Measurements from ENCODE around the gene SZT2. TPM values are rescaled to one million over a fixed set of nuclear protein-coding genes. Genes with fewer than 3 reads are reported as not detected.
"Not testable (repeated sequence)": the region's sequence is repeated elsewhere in the genome, so short reads cannot be mapped to it uniquely, and the experiment has no call there.

The SZT2 gene
- total RNA-seq, 1 donor from 2014 or later: 17.0 TPM

- no peak for DNase-seq (ENCODE audit: low read depth)
- Histone ChIP-seq H3K4me3 (ENCODE audit: low read depth, low read length) (peak overlapping the region; percentile 49), H3K36me3 (ENCODE audit: control insufficient read depth, insufficient read depth, low read length) (peaks cover 5% of the 10 kb centered on the region), H3K27me3 (ENCODE audit: control insufficient read depth, insufficient read depth, low read length) (no peaks in the 10 kb centered on the region)
- TF ChIP-seq, protein P1, sequence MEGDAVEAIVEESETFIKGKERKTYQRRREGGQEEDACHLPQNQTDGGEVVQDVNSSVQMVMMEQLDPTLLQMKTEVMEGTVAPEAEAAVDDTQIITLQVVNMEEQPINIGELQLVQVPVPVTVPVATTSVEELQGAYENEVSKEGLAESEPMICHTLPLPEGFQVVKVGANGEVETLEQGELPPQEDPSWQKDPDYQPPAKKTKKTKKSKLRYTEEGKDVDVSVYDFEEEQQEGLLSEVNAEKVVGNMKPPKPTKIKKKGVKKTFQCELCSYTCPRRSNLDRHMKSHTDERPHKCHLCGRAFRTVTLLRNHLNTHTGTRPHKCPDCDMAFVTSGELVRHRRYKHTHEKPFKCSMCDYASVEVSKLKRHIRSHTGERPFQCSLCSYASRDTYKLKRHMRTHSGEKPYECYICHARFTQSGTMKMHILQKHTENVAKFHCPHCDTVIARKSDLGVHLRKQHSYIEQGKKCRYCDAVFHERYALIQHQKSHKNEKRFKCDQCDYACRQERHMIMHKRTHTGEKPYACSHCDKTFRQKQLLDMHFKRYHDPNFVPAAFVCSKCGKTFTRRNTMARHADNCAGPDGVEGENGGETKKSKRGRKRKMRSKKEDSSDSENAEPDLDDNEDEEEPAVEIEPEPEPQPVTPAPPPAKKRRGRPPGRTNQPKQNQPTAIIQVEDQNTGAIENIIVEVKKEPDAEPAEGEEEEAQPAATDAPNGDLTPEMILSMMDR (IDR thresholded peaks at IDR 0.05; ENCODE audit: insufficient read depth, low read length, poor library complexity, severe bottlenecking): no peak
These were observed 63.2 kb downstream of the SZT2 start for GRCh38 chr1:43452789-43453441.

GRCh38 chr1:43453442-43454269 is 64.0 kb downstream of the SZT2 start, which contains the start of gene HYI:
HYI (minus strand) TSS chr1:43453931; CDS start chr1:43453793, 138 bp downstream.
- TF ChIP-seq, protein P1 (IDR thresholded peaks at IDR 0.05; ENCODE audit: insufficient read depth, low read length, poor library complexity, severe bottlenecking): no peak
- Histone ChIP-seq H3K4me3 (ENCODE audit: low read depth, low read length) (peak within 1 kb of the TSS; percentile 49), H3K36me3 (ENCODE audit: control insufficient read depth, insufficient read depth, low read length) (peaks cover 5% of the 10 kb centered on the region), H3K27me3 (ENCODE audit: control insufficient read depth, insufficient read depth, low read length) (no peaks in the 10 kb centered on the region)
- peak; percentile 44 for DNase-seq (ENCODE audit: low read depth)

- TF ChIP-seq, protein P1 (IDR thresholded peaks at IDR 0.05; ENCODE audit: insufficient read depth, low read length, poor library complexity, severe bottlenecking): no peak
- peak overlapping the region; percentile 49 for H3K4me3 ChIP-seq (ENCODE audit: low read depth, low read length)
- DNase-seq (ENCODE audit: low read depth): peak; percentile 82
- H3K27me3 ChIP-seq (ENCODE audit: control insufficient read depth, insufficient read depth, low read length): no peaks in the 10 kb centered on the region
- H3K36me3 ChIP-seq (ENCODE audit: control insufficient read depth, insufficient read depth, low read length): peaks cover 3% of the 10 kb centered on the region
These were observed 64.7 kb downstream of the SZT2 start for GRCh38 chr1:43454270-43455011.

DNA sequence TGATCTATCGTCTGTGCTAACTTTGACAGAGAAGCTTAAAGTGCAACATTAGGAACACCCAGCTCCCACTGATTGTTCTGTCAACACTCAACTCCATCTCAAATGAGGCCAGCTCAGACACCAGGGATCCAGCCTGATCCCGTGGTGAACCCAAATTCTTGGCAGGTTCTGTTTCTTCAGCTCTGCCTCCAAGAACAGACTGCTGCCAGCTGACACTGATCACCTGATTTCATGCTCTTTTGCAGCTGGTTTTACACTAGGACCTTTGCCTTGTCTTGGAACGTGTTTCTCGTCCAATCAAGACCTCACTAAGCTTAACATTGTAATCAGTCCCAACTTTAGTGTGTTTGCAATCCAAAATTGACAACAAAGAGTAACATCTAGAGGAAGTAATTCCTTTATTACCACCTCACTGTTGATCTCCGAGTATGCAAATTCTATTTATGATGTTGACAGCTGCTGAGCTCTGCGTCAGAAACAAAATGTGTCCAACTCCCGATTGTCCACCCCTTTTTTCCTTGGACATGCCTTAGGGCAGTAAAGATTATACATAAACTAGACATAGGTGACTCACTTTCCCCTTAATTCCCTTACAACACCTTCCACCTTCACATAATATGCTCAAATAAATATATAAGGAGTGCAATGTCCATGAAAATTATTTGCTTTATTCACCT is 65.7 kb downstream of the SZT2 start:
- Histone ChIP-seq H3K27me3 (ENCODE audit: control insufficient read depth, insufficient read depth, low read length) (no peaks in the 10 kb centered on the region), H3K4me3 (ENCODE audit: low read depth, low read length) (no peak overlapping the region), H3K36me3 (ENCODE audit: control insufficient read depth, insufficient read depth, low read length) (peaks cover 1% of the 10 kb centered on the region)
- no peak for DNase-seq (ENCODE audit: low read depth)
- TF ChIP-seq, protein P1 (IDR thresholded peaks at IDR 0.05; ENCODE audit: insufficient read depth, low read length, poor library complexity, severe bottlenecking): no peak

DNA sequence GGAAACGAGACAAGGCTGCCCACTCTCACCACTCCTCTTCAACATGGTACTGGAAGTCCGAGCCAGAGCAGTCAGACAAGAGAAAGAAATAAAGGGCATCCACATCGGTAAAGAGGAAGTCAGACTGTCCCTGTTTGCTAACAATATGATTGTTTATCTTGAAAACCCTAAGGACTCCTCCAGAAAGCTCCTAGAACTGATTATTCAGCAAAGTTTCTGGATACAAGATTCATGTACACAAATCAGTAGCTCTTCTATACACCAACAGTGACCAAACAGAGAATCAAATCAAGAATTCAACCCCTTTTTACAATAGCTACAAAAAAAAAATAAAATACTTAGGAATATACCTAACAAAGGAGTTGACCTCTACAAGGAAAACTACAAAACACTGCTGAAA is 68.7 kb downstream of the SZT2 start:
- H3K36me3 ChIP-seq (ENCODE audit: control insufficient read depth, insufficient read depth, low read length); DNase-seq (ENCODE audit: low read depth); H3K4me3 ChIP-seq (ENCODE audit: low read depth, low read length); H3K27me3 ChIP-seq (ENCODE audit: control insufficient read depth, insufficient read depth, low read length): not testable (repeated sequence)

Measured in kidney epithelial cell (primary cell).